Raji (cell line): Measurements from ENCODE around the gene PDZRN3.

ENCODE experiments used
- POLR2A ChIP-seq: IDR thresholded peaks from 2 replicates; pipeline ENCODE4 v1.6.1; 2011; ENCODE audit warnings: low read depth, low read length, control low read depth; ENCODE audit not compliant: insufficient read depth

The PDZRN3 gene

GRCh38 chr3:73535137-73535536, 89.6 kb downstream of the PDZRN3 start:
- no peak for TF ChIP-seq POLR2A

- TF ChIP-seq POLR2A = no peak
Measured at GRCh38 chr3:73530022-73530396, 94.7 kb downstream of the PDZRN3 start.

- no peak for TF ChIP-seq POLR2A
Measured at GRCh38 chr3:73529308-73530021, 95.3 kb downstream of the PDZRN3 start.

GRCh38 chr3:73525591-73525990, 99.2 kb downstream of the PDZRN3 start:
- no peak for TF ChIP-seq POLR2A

GRCh38 chr3:73523661-73524060, 101.1 kb downstream of the PDZRN3 start:
- TF ChIP-seq POLR2A = no peak

- no peak for TF ChIP-seq POLR2A
Measured at GRCh38 chr3:73521734-73522336, 102.9 kb downstream of the PDZRN3 start.

GRCh38 chr3:73520931-73521461, 103.7 kb downstream of the PDZRN3 start:
- TF ChIP-seq POLR2A = no peak

- TF ChIP-seq POLR2A = no peak
Measured at GRCh38 chr3:73516631-73517030, 108.1 kb downstream of the PDZRN3 start.

- TF ChIP-seq POLR2A = no peak
Measured at GRCh38 chr3:73513260-73513659, 111.5 kb downstream of the PDZRN3 start.

GRCh38 chr3:73511571-73512525, 112.9 kb downstream of the PDZRN3 start:
- no peak for TF ChIP-seq POLR2A

GRCh38 chr3:73510784-73511183, 114.0 kb downstream of the PDZRN3 start:
- TF ChIP-seq POLR2A = no peak

GRCh38 chr3:73510334-73510733, 114.4 kb downstream of the PDZRN3 start:
- TF ChIP-seq POLR2A = no peak

GRCh38 chr3:73509816-73510215, 114.9 kb downstream of the PDZRN3 start:
- no peak for TF ChIP-seq POLR2A

- no peak for TF ChIP-seq POLR2A
Measured at GRCh38 chr3:73509066-73509465, 115.7 kb downstream of the PDZRN3 start.

GRCh38 chr3:73508330-73508954, 116.3 kb downstream of the PDZRN3 start:
- no peak for TF ChIP-seq POLR2A
